ENCODE measurements around the gene PTPRK. TPM values are rescaled to one million over a fixed set of nuclear protein-coding genes. Genes with fewer than 3 reads are reported as not detected.

PTPRK gene
- total RNA-seq, 2 donors from 2014 or later = 33.7 to 36.0 TPM

DNA sequence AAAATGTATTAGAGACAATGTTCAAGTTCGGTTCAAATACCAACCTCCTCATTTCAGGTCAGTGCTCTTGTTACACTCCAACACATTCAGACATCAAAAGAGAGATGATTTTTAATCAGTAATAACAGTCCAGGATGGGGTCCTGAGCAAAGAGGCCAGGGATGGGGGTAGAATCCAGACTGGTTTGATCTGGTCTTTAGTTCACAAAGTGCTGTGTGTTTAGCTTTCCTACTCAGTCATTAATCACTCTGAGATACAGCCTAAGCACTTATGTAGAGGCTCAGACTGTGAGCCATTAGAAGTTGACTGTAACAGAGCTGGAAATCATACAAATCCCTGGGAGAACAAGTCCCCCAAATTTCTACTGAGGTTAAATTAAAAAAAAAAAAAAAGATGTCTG is 241.6 kb downstream of the PTPRK start:
- no peak overlapping the region for H3K4me3 ChIP-seq
- no peaks in the 10 kb centered on the region for H3K36me3 ChIP-seq
- DNase-seq (ENCODE audit: low spot score) (no peak), ATAC-seq (ENCODE audit: insufficient number of reproducible peaks, low FRiP score, low read depth) (no peak)
- TF ChIP-seq CTCF (IDR thresholded peaks at IDR 0.05) = no peak
- no peaks in the 10 kb centered on the region for H3K27me3 ChIP-seq (replicated peaks; ENCODE audit: insufficient read depth)
- no peaks in the 10 kb centered on the region for H3K9me3 ChIP-seq
- H3K27ac ChIP-seq = no peak overlapping the region
- peaks cover 5 to 18% of the 10 kb centered on the region in 2 donors for H3K4me1 ChIP-seq (ENCODE audit: control insufficient read depth in 1 of 2, low read depth in 2 of 2)

- TF ChIP-seq CTCF (IDR thresholded peaks at IDR 0.05) = no peak
- Histone ChIP-seq H3K27ac (no peak overlapping the region), H3K27me3 (replicated peaks; ENCODE audit: insufficient read depth) (no peaks in the 10 kb centered on the region), H3K36me3 (no peaks in the 10 kb centered on the region), H3K9me3 (no peaks in the 10 kb centered on the region), H3K4me1 (ENCODE audit: control insufficient read depth in 1 of 2, low read depth in 2 of 2) (peaks cover 5 to 13% of the 10 kb centered on the region in 2 donors), H3K4me3 (no peak overlapping the region)
- no peak for ATAC-seq (ENCODE audit: insufficient number of reproducible peaks, low FRiP score, low read depth)
- DNase-seq (ENCODE audit: low spot score) = no peak
These were observed 243.0 kb downstream of the PTPRK start for GRCh38 chr6:128277379-128277778.

- H3K4me1 ChIP-seq (ENCODE audit: control insufficient read depth in 1 of 2, low read depth in 2 of 2) = peaks cover 7 to 17% of the 10 kb centered on the region in 2 donors
- no peaks in the 10 kb centered on the region for H3K36me3 ChIP-seq
- no peak overlapping the region for H3K4me3 ChIP-seq
- no peak for TF ChIP-seq CTCF (IDR thresholded peaks at IDR 0.05)
- H3K9me3 ChIP-seq = no peaks in the 10 kb centered on the region
- DNase-seq (ENCODE audit: low spot score) = no peak
- no peak overlapping the region for H3K27ac ChIP-seq
- no peak for ATAC-seq (ENCODE audit: insufficient number of reproducible peaks, low FRiP score, low read depth)
- no peaks in the 10 kb centered on the region for H3K27me3 ChIP-seq (replicated peaks; ENCODE audit: insufficient read depth)
These were observed 244.1 kb downstream of the PTPRK start for GRCh38 chr6:128276311-128276710.

DNA sequence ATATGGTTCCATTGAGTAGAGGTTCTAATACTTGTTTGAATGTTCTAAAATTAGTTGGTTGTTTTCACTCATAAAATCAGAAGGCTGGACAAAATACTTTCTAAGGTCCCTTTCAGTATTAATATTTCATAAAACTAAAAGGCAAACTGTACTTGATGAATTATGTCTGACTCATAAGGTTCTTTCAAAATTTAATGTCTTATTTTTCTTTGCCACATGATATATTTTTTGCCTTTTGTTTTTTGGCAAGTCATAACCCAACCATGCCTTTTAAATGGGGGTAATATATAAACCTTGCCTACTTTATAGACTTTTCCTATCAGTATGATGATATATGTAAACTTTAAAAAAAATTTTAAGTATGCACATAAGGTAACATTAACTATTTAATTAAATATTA is 244.7 kb downstream of the PTPRK start:
- H3K36me3 ChIP-seq = no peaks in the 10 kb centered on the region
- ATAC-seq (ENCODE audit: insufficient number of reproducible peaks, low FRiP score, low read depth) (no peak), DNase-seq (ENCODE audit: low spot score) (no peak)
- TF ChIP-seq CTCF (IDR thresholded peaks at IDR 0.05) = no peak
- H3K4me3 ChIP-seq = no peak overlapping the region
- H3K27ac ChIP-seq = no peak overlapping the region
- no peaks in the 10 kb centered on the region for H3K27me3 ChIP-seq (replicated peaks; ENCODE audit: insufficient read depth)
- H3K9me3 ChIP-seq = no peaks in the 10 kb centered on the region
- peaks cover 8 to 23% of the 10 kb centered on the region in 2 donors for H3K4me1 ChIP-seq (ENCODE audit: control insufficient read depth in 1 of 2, low read depth in 2 of 2)

DNA sequence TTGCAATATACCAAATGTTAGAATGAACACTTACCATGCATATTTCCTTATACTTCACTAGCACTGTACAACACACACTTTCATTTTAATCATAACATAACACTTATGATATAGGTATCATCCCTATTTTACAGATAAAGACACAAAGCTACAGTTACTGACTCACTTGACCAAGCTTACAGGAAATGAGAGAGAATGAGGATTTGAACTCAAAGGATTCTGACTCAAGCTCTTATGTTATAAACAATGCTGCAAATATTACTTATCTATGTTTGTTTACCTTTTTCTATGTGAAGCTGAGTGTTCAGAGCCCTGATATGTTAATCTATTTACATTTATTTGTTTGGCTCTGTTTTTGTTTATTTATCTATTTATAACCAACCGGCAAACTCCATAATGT is 245.4 kb downstream of the PTPRK start:
- DNase-seq (ENCODE audit: low spot score) = no peak
- TF ChIP-seq CTCF (IDR thresholded peaks at IDR 0.05) = no peak
- H3K27ac ChIP-seq = no peak overlapping the region
- H3K27me3 ChIP-seq (replicated peaks; ENCODE audit: insufficient read depth) = no peaks in the 10 kb centered on the region
- no peak overlapping the region for H3K4me3 ChIP-seq
- no peak for ATAC-seq (ENCODE audit: insufficient number of reproducible peaks, low FRiP score, low read depth)
- H3K9me3 ChIP-seq = no peaks in the 10 kb centered on the region
- H3K4me1 ChIP-seq (ENCODE audit: control insufficient read depth in 1 of 2, low read depth in 2 of 2) = peaks cover 8 to 23% of the 10 kb centered on the region in 2 donors
- H3K36me3 ChIP-seq = no peaks in the 10 kb centered on the region

Measured in thoracic aorta (tissue), 2 donors.